SK-N-SH treated with all-trans-retinoic acid at 6 μM for 48 hours (cell line): ENCODE results near the gene USP28.
A peak's percentile ranks its signal among the peaks of the same experiment; 100 is the strongest.
"Not testable (repeated sequence)": the region's sequence is repeated elsewhere in the genome, so short reads cannot be mapped to it uniquely, and the experiment has no call there.

Source experiments
- ATAC-seq: fragments of 200-7000 bp; cut with Tn5 transposase; 3 replicates; pipeline ENCODE4 v1.9.1; 2020; ENCODE audit warnings: mild to moderate bottlenecking, moderate library complexity
- ARNTL ChIP-seq: fragments of 450-650 bp; formaldehyde crosslinking; IDR thresholded peaks from 2 replicates; pipeline ENCODE4 v1.5.0; 2020; ENCODE audit warnings: low read depth, mild to moderate bottlenecking, moderate library complexity, borderline replicate concordance
- ESRRG ChIP-seq: fragments of 250-450 bp; sonication (Bioruptor Pico); IDR thresholded peaks from 2 replicates; pipeline ENCODE4 v1.6.1; 2021; ENCODE audit warnings: mild to moderate bottlenecking
- GLIS3 ChIP-seq: fragments of 250-450 bp; sonication (Bioruptor Pico); IDR thresholded peaks from 2 replicates; pipeline ENCODE4 v1.5.0; 2020; ENCODE audit warnings: mild to moderate bottlenecking, moderate library complexity
- ISL1 ChIP-seq: fragments of 250-450 bp; sonication (Bioruptor Pico); IDR thresholded peaks from 2 replicates; pipeline ENCODE4 v2.1.2; 2022; ENCODE audit warnings: mild to moderate bottlenecking, moderate library complexity
- PPARA ChIP-seq: fragments of 250-450 bp; sonication (Bioruptor Pico); IDR thresholded peaks from 2 replicates; pipeline ENCODE4 v1.5.0; 2020; ENCODE audit warnings: mild to moderate bottlenecking, borderline replicate concordance
- RARB ChIP-seq: fragments of 250-450 bp; sonication (Bioruptor Pico); IDR thresholded peaks from 2 replicates; pipeline ENCODE4 v1.8.0; 2021; ENCODE audit warnings: mild to moderate bottlenecking, moderate library complexity
- SNAI2 ChIP-seq: fragments of 250-450 bp; sonication (Bioruptor Pico); IDR thresholded peaks from 2 replicates; pipeline ENCODE4 v1.5.0; 2020; ENCODE audit warnings: mild to moderate bottlenecking, moderate library complexity
- TCF4 ChIP-seq: fragments of 250-450 bp; sonication (Bioruptor Pico); IDR thresholded peaks from 2 replicates; pipeline ENCODE4 v1.8.0; 2021; ENCODE audit warnings: mild to moderate bottlenecking, moderate library complexity, borderline replicate concordance
- ZC3H10 ChIP-seq: fragments of 250-450 bp; sonication (Bioruptor Pico); IDR thresholded peaks from 2 replicates; pipeline ENCODE4 v1.5.1; 2021; ENCODE audit warnings: mild to moderate bottlenecking, moderate library complexity
- ZFP3 ChIP-seq: fragments of 250-450 bp; sonication (Bioruptor Pico); IDR thresholded peaks from 2 replicates; pipeline ENCODE4 v1.5.0; 2020; ENCODE audit warnings: mild to moderate bottlenecking, moderate library complexity
- ZFP30 ChIP-seq: fragments of 450-650 bp; formaldehyde crosslinking; IDR thresholded peaks from 2 replicates; pipeline ENCODE4 v1.5.0; 2022; ENCODE audit warnings: mild to moderate bottlenecking, moderate library complexity
- ZNF565 ChIP-seq: fragments of 450-650 bp; formaldehyde crosslinking; conservative IDR thresholded peaks from 2 replicates; pipeline ENCODE4 v1.5.0; 2020; ENCODE audit warnings: low read depth, mild to moderate bottlenecking, moderate library complexity
- ZNF70 ChIP-seq: fragments of 450-650 bp; formaldehyde crosslinking; IDR thresholded peaks from 2 replicates; pipeline ENCODE4 v1.5.0; 2020; ENCODE audit warnings: mild to moderate bottlenecking, moderate library complexity
- ZNF8 ChIP-seq: fragments of 450-650 bp; formaldehyde crosslinking; IDR thresholded peaks from 2 replicates; pipeline ENCODE4 v1.5.0; 2020; ENCODE audit warnings: mild to moderate bottlenecking, moderate library complexity
- TF ChIP-seq, protein P1 (sequence below): fragments of 250-450 bp; sonication (Bioruptor Pico); IDR thresholded peaks from 2 replicates; pipeline ENCODE4 v1.5.0; 2020; ENCODE audit warnings: mild to moderate bottlenecking, moderate library complexity
- TF ChIP-seq, protein P2 (sequence below): fragments of 250-450 bp; sonication (Bioruptor Pico); IDR thresholded peaks from 2 replicates; pipeline ENCODE4 v1.5.1; 2020; ENCODE audit warnings: low read depth, mild to moderate bottlenecking, moderate library complexity
- TF ChIP-seq, protein P3 (sequence below): fragments of 250-450 bp; sonication (Bioruptor Pico); IDR thresholded peaks from 2 replicates; pipeline ENCODE4 v1.5.1; 2021; ENCODE audit warnings: mild to moderate bottlenecking, moderate library complexity

Gene USP28

DNA sequence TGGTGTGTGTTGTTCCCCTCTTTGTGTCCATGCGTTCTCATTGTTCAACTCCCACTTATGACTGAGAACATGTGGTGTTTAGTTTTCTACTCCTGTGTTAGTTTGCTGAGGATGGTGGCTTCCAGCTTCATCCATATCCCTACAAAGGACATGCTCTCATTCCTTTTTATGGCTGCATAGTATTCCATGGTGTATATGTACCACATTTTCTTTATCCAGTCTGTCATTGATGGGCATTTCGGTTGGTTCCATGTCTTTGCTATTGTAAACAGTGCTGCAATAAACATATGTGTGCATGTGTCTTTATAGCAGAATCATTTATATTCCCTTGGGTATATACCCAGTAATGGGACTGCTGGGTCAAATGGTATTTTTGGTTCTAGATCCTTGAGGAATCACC, 112.3 kb downstream of the USP28 start:
- not testable (repeated sequence) for ATAC-seq
- TF ChIP-seq ZNF8 (CRISPR knock-in tag) = peak; percentile 60

DNA sequence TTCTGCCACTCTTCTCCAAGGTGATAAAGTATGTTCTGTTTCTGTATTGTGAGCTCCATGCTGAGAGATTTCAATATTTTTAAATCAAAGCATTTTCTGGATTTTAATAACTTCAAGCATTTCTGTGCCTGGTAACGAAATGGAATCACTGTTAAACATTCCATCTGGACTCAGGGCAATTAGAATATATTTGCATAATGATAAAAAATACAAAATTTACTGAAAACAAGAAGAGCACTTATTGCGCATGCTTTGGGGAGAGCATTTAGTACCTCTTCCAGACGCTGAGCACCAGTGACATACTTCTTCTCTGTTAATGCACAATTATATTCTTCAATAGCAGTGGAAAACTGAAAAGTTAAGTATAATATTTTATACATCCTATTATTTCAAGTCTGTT, 115.1 kb downstream of the USP28 start:
- TF ChIP-seq ZFP3 (no peak), ZNF8 (CRISPR knock-in tag) (no peak), PPARA (CRISPR knock-in tag) (no peak), ZFP30 (CRISPR knock-in tag) (no peak)
- TF ChIP-seq, protein P1, sequence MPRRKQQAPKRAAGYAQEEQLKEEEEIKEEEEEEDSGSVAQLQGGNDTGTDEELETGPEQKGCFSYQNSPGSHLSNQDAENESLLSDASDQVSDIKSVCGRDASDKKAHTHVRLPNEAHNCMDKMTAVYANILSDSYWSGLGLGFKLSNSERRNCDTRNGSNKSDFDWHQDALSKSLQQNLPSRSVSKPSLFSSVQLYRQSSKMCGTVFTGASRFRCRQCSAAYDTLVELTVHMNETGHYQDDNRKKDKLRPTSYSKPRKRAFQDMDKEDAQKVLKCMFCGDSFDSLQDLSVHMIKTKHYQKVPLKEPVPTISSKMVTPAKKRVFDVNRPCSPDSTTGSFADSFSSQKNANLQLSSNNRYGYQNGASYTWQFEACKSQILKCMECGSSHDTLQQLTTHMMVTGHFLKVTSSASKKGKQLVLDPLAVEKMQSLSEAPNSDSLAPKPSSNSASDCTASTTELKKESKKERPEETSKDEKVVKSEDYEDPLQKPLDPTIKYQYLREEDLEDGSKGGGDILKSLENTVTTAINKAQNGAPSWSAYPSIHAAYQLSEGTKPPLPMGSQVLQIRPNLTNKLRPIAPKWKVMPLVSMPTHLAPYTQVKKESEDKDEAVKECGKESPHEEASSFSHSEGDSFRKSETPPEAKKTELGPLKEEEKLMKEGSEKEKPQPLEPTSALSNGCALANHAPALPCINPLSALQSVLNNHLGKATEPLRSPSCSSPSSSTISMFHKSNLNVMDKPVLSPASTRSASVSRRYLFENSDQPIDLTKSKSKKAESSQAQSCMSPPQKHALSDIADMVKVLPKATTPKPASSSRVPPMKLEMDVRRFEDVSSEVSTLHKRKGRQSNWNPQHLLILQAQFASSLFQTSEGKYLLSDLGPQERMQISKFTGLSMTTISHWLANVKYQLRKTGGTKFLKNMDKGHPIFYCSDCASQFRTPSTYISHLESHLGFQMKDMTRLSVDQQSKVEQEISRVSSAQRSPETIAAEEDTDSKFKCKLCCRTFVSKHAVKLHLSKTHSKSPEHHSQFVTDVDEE = no peak
- TF ChIP-seq, protein P2, sequence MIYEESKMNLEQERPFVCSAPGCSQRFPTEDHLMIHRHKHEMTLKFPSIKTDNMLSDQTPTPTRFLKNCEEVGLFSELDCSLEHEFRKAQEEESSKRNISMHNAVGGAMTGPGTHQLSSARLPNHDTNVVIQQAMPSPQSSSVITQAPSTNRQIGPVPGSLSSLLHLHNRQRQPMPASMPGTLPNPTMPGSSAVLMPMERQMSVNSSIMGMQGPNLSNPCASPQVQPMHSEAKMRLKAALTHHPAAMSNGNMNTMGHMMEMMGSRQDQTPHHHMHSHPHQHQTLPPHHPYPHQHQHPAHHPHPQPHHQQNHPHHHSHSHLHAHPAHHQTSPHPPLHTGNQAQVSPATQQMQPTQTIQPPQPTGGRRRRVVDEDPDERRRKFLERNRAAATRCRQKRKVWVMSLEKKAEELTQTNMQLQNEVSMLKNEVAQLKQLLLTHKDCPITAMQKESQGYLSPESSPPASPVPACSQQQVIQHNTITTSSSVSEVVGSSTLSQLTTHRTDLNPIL (CRISPR knock-in tag) = no peak
- ATAC-seq = no peak

DNA sequence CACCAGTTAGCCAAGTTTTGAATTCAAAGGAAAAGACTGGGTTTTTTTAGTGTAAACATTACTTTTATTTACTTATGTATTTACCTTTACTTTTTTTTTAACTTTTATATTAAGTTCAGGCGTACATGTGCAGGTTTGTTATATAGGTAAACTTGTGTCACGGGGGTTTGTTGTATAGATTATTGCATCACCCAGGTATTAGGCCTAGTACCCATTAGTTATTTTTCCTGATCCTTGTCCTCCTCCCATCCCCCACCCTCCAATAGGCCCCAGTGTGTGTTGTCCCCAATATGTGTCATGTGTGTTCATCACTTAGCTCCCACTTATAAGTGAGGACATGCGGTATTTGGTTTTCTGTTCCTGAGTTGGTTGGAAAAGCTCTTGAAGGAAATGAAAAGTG, 122.4 kb downstream of the USP28 start:
- no peak for ATAC-seq
- TF ChIP-seq, protein P2 (CRISPR knock-in tag) = no peak
- no peak for TF ChIP-seq ZFP3
- no peak for TF ChIP-seq ZNF8 (CRISPR knock-in tag)
- no peak for TF ChIP-seq ZNF565
- no peak for TF ChIP-seq TCF4
- no peak for TF ChIP-seq GLIS3 (CRISPR knock-in tag)
- TF ChIP-seq ARNTL = no peak
- TF ChIP-seq ZFP30 (CRISPR knock-in tag) = no peak
- TF ChIP-seq, protein P1 = no peak
- TF ChIP-seq RARB = no peak
- no peak for TF ChIP-seq ZNF70 (CRISPR knock-in tag)
- no peak for TF ChIP-seq ISL1
- no peak for TF ChIP-seq SNAI2 (CRISPR knock-in tag)
- TF ChIP-seq ZC3H10 (CRISPR knock-in tag) = no peak
- TF ChIP-seq ESRRG = no peak
- TF ChIP-seq, protein P3, sequence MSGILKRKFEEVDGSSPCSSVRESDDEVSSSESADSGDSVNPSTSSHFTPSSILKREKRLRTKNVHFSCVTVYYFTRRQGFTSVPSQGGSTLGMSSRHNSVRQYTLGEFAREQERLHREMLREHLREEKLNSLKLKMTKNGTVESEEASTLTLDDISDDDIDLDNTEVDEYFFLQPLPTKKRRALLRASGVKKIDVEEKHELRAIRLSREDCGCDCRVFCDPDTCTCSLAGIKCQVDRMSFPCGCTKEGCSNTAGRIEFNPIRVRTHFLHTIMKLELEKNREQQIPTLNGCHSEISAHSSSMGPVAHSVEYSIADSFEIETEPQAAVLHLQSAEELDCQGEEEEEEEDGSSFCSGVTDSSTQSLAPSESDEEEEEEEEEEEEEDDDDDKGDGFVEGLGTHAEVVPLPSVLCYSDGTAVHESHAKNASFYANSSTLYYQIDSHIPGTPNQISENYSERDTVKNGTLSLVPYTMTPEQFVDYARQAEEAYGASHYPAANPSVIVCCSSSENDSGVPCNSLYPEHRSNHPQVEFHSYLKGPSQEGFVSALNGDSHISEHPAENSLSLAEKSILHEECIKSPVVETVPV (CRISPR knock-in tag) = no peak
